LoVo (cell line): ENCODE results near the gene TAC3.
"Not testable (repeated sequence)": the region's sequence is repeated elsewhere in the genome, so short reads cannot be mapped to it uniquely, and the experiment has no call there.

ENCODE experiments used
- DNase-seq: peaks from one replicate; pipeline ENCODE4 v3.0.0-alpha.2; 2016; ENCODE audit warnings: low spot score

TAC3 gene

GRCh38 chr12:57033431-57033830, 17.1 kb upstream of the TAC3 start:
- peak; percentile 35 for DNase-seq

GRCh38 chr12:57031789-57032188, 15.5 kb upstream of the TAC3 start:
- no peak for DNase-seq

DNA sequence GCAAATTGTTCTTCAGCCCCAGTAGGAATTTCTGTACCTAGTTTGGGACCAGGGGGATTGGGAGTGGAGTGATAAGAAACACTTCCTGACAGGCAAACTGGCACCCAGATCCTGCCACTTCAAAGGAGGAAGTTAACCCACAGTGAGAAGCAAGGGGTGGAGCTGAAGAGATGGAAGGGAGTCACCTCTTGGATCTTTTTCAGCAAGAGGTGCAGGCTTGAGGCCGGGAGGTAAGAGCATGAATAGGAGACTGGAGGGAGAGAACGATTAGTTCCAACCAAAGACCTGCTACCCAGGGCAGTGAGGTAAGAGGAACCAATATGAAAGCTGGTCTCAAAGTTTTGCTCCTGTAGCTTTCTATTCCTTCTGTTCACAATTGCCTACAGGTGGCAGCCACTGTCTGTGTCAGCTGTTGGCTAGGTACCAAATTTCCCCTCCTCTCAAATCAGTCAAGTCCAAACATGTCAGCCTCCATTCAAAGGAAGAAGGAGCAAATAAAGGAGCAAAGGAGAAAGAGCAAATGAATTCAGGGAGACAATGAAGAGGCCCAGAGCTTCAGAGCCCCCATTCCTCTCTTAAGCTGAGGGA, 14.9 kb upstream of the TAC3 start:
- peak; percentile 71 for DNase-seq

- no peak for DNase-seq
Observed at GRCh38 chr12:57029457-57029856, 13.1 kb upstream of the TAC3 start.

GRCh38 chr12:57027805-57028153, 11.4 kb upstream of the TAC3 start:
- no peak for DNase-seq

DNA sequence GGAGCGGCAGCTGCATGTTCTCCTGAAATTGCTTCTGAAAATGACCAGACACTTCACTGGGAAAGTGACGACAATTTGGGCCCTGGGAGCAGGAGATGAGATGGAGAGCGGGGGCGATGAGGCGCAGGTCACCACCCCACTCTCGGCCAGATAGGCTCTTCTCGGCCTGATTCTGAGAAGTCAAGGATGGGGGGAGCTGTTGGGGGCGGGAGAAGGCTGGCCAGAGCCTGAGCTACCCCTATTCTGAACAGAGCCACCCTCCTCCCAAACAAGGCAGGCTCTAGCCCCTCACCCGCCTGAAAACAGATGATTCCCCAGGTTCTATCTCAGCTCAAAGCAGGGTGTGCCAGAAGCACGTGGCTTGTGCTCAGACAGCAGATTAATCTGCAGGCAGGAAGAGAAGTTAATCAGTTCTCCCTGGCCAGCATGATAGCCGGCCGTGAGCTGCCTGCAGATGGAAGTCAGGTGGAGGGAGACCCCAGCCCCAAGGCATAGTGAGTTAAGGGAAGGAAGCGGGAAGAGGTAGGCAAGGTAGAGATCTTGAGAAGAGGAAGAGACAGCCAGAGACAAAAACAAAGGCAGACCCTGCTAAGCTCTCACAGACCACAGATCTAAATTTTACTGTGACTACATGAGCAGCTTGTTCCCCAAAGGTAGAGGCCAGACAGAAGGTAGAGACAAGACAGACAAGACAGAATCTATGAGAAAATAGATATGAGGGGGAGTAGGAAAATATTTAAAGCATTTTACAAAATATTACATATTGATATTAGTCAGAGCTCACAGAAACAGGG, 10.9 kb upstream of the TAC3 start:
- no peak for DNase-seq

DNA sequence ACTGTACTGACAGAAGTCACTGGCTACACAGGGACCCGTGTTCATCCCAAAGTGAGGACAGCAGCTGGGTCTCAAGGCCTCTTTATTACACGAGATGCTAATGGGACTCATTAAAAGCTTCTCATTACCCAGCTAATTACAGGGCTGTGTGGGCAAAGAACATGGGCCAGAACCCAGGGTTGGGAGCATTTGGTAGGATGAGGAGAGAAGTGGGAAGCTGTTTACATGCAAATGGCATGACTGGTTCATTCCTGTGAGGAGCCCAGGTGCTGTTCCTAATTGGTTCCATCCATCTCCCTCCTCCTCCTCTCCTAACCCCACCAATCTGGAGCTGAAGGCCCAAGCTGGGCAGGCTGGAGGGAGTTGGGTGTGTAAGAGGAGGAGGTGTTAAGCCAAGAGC, 8.9 kb upstream of the TAC3 start:
- no peak for DNase-seq

DNA sequence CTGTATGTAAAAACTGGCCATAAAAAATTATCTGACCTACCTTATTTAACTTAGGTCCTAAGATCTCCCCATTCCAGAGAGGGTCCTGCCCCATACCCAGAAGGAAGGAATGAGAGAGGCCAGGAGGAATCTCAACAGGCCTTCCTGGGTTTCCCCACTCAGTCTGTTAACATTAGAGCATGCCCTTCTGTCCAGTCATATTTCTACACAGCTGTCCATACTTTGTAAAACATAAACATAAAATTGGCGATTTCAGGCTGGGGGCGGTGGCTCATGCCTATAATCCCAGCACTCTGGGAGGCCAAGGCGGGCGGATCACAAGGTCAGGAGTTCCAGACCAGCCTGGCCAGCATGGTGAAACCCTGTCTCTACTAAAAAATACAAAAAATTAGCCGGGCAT, 6.0 kb upstream of the TAC3 start:
- DNase-seq: not testable (repeated sequence)

GRCh38 chr12:57019983-57020719, 3.8 kb upstream of the TAC3 start:
- no peak for DNase-seq

DNA sequence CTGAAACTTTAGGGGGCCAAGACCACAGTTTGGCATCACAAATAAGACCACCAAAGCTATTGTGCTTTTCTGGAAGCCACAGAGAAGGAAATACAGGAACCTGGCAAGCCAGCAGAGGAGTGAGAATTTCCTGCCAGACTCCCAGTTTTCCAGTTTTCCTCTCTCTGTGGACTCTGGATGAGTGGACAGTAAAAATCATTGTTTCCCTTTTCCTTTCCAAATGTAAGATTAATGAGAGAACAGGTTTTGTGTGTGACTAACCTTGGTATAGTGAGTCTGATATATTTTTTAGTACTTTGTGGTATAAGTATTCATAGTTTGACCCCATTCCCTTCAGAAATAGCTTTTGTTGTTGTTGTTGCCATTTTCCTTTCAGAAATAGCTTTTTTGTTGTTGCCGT, 2.6 kb upstream of the TAC3 start:
- no peak for DNase-seq

DNA sequence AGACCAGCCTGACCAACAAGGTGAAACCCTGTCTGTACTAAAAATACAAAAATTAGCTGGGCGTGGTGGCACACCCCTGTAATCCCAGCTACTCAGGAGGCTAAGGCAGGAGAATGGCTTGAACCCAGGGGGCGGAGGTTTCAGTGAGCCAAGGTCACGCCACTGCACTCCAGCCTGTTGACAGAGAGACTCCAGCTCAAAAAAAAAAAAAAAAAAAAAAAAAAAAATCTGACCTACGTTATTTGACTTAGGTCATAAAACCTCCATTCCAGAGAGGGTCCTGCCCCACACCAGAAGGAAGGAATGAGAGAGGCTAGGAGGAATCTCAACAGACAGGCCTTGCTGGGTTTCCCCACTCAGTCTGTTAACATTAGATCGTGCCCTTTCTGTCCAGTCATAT, 2.0 kb upstream of the TAC3 start:
- DNase-seq: peak; percentile 14

DNA sequence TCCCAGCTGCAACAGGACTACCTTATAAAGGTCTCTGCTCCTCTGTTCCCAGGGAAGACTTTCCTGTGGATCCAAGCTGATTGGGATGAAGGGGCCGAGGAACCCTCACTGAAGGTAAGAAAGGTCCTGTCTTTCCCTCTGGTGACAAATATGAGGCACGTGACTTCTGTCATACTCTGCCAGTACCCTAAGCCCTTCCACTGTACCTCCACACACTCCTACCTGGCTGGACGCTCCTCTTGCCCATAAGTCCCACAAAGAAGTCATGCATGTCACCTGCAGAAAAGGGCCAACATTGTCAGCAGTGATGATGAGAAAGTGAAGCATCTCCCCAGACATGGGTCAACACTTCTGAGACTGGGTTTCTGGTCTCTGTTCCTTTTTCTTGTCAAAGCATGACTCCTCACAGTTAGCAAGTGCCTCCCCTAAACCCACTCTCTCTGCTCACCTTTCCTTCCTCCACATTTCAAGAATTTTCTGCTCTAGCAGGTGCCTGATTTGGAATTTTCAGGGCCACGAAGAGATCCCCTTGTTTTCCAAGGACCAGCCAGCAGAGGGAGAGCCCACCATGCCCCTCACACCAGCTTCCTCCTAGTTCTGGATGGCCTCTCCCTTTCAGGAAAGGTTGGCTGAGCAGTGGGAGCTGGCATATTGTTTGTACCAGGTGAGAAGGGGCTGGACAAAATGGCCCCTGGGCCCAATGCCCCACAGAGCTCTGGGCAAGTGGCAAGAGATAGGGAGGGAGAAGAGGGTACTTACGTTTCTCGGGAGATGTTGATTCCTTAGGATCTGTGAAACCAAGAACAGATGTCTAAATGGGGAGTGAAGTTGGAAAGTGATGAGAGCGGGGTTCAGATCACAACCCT, 3.5 kb downstream of the TAC3 start:
- DNase-seq: no peak

DNA sequence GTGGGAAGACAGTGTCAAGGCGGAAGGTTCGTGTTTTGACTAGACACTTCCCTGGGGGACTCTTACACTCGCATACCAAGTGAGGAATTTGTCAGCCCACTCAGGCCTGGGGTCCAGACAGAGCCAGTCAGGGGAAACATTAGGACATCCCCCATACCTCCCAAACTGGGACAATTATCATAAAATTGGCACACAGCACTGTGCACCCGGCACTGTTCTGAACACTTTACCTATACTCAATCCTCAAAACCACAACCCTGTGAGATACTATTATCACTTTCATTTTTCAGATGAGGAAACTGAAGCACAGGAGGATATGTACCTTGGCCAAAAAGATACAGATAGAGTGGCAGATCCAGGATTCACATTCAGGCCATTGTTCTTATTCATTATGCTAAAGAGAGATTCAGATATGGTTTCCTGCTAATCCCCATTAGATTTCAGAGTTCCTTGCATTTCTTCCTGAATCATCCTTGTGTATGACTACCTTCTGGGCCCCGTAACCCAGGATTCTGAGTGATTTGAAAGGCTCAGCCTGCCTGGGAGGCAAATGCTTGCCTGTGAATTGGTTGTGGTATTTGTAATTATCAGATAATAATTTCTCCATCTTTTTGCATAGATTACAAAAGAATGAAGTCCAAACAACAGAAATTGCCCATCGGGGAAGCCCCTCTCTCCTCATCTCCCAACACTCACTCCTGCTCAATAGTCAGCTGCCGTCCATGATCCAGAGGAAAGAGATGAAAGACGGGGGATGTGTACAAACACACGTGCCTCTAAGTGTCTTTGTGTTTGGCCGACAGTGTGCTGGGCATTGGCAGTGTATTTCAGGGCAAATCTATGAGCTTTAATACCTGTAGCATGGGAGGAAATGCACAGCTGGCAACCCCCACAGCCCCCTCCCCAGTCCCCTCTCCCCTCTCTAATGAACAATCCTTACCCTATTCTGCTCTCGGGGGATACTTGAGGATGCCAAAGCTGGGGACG, 4.6 kb downstream of the TAC3 start:
- DNase-seq: no peak

- no peak for DNase-seq
Observed at GRCh38 chr12:57010627-57011247, 5.6 kb downstream of the TAC3 start.

DNA sequence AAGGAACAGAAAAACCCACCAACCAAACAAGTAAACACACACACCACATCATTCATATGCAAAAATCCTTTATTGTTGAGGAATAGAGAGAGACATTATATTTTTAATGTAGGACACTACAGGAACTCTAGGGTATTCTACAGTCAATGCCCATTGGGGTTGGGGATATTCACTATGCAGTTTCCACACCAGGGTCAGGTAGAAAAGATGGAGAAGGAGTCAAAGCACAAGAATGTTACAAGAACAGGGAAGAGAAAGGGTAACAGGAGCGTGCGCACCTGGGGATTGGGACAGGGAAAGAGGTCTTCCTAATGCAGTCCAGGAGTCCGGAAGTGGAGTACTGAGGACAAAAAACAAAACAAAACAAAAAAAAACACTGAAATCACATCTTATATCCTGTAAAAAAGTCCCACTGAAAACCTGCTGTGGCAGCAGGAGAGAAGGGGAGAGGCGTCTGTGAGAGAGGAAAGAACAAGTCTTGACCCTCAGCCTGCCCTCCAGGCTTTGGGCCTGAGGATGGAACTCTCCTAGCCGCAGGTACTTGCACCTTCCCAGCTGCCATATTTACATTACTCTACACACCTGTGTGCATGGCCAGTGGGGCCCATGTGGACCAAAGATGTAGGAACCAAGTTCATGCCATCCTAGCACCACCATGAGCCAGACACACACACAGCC, 6.2 kb downstream of the TAC3 start:
- DNase-seq: no peak

DNA sequence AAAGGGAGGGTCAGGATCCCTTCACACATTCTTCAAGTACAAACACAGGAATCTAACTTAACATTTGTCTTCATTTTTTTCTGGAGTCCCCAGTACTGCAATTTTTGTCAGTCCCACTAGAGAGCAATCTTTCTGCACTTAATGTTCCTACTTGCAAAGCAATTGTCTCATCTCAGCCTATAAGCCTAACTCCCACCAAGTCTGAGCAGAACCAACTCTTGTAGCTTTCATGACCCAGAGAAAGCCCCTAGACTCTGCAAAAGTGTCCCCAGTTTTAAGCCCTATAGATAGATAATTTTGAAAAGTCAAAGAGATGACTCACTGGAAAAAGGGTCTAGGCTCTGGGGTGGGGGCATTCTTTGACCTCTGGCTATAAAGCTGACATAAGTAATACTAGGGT, 8.2 kb downstream of the TAC3 start:
- peak; percentile 66 for DNase-seq

- no peak for DNase-seq
Observed at GRCh38 chr12:57006809-57007475, 9.4 kb downstream of the TAC3 start.

GRCh38 chr12:57005980-57006808, 10.1 kb downstream of the TAC3 start, which contains the start of gene ZBTB39:
Gene ZBTB39, minus strand, starts transcription at chr12:57006546. Its CDS starts 1,629 bp downstream, at chr12:57004917.
- peak; percentile 84 for DNase-seq
